ENCODE results near the gene LMNTD2.

- no peak for TF ChIP-seq EZH2 (IDR thresholded peaks at IDR 0.05; ENCODE audit: borderline replicate concordance)
- TF ChIP-seq CTCF (IDR thresholded peaks at IDR 0.05; ENCODE audit: poor library complexity), result no peak
These were observed 41.2 kb upstream of the LMNTD2 start for GRCh38 chr11:601573-602245.
